Measurements from ENCODE around the gene HHEX.
A peak's percentile ranks its signal among the peaks of the same experiment; 100 is the strongest.
"Not testable (repeated sequence)": the region's sequence is repeated elsewhere in the genome, so short reads cannot be mapped to it uniquely, and the experiment has no call there.

Gene HHEX

DNA sequence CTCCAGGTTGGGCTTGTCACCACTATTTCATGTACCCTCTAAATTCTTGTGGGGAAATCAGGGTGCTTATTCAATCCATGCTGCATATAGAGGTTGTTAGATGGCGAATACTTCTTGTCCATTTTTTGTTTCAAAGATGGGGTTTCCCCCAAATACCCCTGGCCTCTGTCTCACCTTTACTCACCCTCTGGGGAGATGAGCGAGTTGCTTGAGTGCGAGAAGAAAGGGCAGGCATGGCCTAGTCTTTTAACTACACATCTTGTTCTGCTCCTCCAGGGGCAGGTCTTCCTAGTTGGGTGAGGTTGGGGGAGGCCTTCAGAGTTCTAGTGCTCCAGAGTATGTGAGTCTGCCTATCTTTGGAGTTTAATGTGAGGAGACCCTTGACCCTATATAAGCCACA lies 46.2 kb downstream of the HHEX start:
- H3K27me3 ChIP-seq: no peaks in the 10 kb centered on the region
- H3K27ac ChIP-seq: no peak overlapping the region
- no peaks in the 10 kb centered on the region for H3K9me3 ChIP-seq
- H3K4me1 ChIP-seq: no peaks in the 10 kb centered on the region
- no peak for DNase-seq
- intact Hi-C loops (cut with DNase I; ENCODE audit: low total_unique reads): no loop called here
- H3K4me3 ChIP-seq: no peak overlapping the region
- H3K36me3 ChIP-seq: no peaks in the 10 kb centered on the region
- TF ChIP-seq, protein P1, sequence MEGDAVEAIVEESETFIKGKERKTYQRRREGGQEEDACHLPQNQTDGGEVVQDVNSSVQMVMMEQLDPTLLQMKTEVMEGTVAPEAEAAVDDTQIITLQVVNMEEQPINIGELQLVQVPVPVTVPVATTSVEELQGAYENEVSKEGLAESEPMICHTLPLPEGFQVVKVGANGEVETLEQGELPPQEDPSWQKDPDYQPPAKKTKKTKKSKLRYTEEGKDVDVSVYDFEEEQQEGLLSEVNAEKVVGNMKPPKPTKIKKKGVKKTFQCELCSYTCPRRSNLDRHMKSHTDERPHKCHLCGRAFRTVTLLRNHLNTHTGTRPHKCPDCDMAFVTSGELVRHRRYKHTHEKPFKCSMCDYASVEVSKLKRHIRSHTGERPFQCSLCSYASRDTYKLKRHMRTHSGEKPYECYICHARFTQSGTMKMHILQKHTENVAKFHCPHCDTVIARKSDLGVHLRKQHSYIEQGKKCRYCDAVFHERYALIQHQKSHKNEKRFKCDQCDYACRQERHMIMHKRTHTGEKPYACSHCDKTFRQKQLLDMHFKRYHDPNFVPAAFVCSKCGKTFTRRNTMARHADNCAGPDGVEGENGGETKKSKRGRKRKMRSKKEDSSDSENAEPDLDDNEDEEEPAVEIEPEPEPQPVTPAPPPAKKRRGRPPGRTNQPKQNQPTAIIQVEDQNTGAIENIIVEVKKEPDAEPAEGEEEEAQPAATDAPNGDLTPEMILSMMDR (IDR thresholded peaks at IDR 0.05): no peak

DNA sequence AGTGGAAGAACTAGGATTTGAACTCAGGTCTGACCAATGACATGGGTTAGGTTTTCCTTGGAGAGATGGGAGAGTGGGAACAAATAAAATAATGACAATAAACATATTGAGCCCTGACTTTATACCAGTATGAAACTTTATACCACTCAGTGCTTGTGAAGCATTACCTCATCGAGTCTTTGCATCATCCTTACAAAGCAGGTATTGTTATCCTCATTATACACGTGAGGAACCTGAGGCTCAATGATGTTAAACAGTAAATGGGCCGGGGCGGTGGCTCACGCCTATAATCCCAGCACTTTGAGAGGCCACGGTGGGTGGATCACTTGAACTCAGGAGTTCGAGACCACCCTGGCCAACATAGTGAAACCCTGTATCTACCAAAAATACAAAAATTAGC lies 47.7 kb downstream of the HHEX start:
- no peak overlapping the region for H3K27ac ChIP-seq
- H3K27me3 ChIP-seq: no peaks in the 10 kb centered on the region
- no peaks in the 10 kb centered on the region for H3K4me1 ChIP-seq
- TF ChIP-seq, protein P1 (IDR thresholded peaks at IDR 0.05): no peak
- H3K36me3 ChIP-seq: no peaks in the 10 kb centered on the region
- intact Hi-C loops (cut with DNase I; ENCODE audit: low total_unique reads): no loop called here
- H3K9me3 ChIP-seq: no peaks in the 10 kb centered on the region
- H3K4me3 ChIP-seq: no peak overlapping the region
- DNase-seq: no peak

DNA sequence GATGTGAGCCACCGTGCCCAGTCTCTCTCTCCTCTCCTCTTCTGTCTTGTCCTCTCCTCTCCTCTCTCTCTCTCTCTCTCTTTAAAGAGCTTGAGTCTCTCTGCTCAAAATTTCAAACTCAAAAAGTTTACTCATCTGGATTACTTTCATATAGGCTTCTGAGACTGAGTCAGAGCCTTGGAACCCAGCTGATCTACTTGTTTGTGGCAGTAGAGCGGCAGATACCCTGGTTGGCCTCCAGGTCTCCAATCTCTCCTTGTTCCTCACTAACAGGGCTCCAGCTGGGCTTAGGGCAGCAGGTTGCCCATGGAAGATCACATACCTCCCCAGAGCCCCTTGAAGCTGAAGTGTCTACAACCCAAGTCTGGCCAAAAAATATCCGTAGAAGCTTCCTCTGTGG lies 51.0 kb downstream of the HHEX start:
- intact Hi-C loops (cut with DNase I; ENCODE audit: low total_unique reads): no loop called here
- H3K4me1 ChIP-seq: no peaks in the 10 kb centered on the region
- no peaks in the 10 kb centered on the region for H3K36me3 ChIP-seq
- H3K27me3 ChIP-seq: no peaks in the 10 kb centered on the region
- H3K4me3 ChIP-seq: no peak overlapping the region
- TF ChIP-seq, protein P1 (IDR thresholded peaks at IDR 0.05): no peak
- no peak overlapping the region for H3K27ac ChIP-seq
- H3K9me3 ChIP-seq: no peaks in the 10 kb centered on the region
- no peak for DNase-seq

DNA sequence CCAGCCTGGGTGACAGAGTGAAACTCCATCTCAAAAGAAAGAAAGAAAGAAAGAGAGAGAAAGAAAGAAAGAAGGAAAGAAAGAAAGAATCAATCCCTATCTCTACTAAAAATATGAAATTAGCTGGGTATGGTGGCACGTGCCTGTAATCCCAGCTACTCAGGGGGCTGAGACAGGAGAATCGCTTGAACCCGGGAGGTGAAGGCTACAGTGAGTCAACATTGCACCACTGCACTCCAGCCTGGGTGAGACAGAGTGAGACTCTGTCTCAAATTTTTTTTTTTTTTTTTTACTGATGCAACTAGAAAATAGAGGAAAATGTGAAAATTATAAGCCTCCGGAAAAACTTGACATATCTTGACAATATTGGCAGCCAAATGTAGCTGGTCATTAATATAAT lies 52.0 kb downstream of the HHEX start:
- H3K4me3 ChIP-seq; intact Hi-C loops (cut with DNase I; ENCODE audit: low total_unique reads); H3K9me3 ChIP-seq; H3K36me3 ChIP-seq; H3K27ac ChIP-seq; DNase-seq; H3K4me1 ChIP-seq; H3K27me3 ChIP-seq: not testable (repeated sequence)

DNA sequence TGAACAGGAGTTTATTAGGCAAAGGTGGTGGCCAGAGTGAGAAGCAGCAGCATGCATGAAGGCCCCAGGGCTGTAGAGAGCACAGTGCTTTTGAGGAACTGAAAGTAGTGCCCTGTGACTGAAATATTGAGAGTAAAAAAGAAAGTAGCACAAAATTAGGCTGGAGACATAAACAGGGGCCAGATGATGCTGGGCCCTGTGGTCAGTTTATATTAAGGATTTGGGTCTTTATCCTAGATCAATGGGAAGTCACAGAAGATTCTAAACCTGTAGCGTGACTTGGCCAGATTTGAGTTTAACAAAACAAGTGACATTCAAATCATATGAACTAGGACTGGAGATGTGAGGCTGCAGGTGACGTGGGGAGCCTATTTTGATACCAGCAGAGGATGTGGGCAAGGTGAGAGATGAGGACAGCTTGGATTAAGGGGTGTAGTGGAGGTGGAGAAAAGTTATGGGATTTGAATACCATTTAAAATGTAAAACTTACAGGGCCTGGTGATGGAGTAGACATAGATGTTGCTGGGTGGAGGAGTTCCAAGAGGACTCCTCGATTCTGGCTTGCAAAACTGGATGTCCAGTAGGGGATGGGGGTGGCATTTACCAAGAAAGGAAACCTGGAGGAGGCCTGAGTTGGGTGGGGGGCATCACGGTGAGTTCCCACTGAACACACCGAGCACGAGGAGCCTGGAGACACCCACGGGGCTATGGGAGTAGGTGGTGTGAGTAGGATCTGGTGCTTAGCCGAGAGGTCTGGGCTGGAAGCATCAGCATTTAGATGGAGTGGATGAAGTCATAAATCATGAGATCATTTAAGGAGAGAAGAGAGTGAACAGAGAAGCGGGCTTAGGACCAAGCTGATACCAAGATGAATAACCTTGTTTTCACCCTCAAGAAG lies 52.8 kb downstream of the HHEX start:
- intact Hi-C loops (cut with DNase I; ENCODE audit: low total_unique reads): no loop called here
- no peaks in the 10 kb centered on the region for H3K36me3 ChIP-seq
- no peak overlapping the region for H3K4me3 ChIP-seq
- DNase-seq: peak in 1 of 2 donors; percentile 34
- no peaks in the 10 kb centered on the region for H3K27me3 ChIP-seq
- H3K27ac ChIP-seq: no peak overlapping the region
- no peaks in the 10 kb centered on the region for H3K4me1 ChIP-seq
- TF ChIP-seq, protein P1 (IDR thresholded peaks at IDR 0.05): no peak
- no peaks in the 10 kb centered on the region for H3K9me3 ChIP-seq

Measured in tibial artery (tissue), 4 donors.